Trophoblast cell (in vitro differentiated cells and primary cell): ENCODE data around the gene DCAF10.
"Not testable (repeated sequence)": the region's sequence is repeated elsewhere in the genome, so short reads cannot be mapped to it uniquely, and the experiment has no call there.

Experiments used
- DNase-seq, 2 donors: peaks; one replicate each; pipeline ENCODE4 v3.0.0-alpha.2; 2016
- H2AFZ ChIP-seq: 2 replicates; pipeline ENCODE4 v1.6.1; 2013; ENCODE audit warnings: low read length, moderate library complexity, mild to moderate bottlenecking; ENCODE audit not compliant: insufficient read depth, poor library complexity
- H2AK5ac ChIP-seq: 2 replicates; pipeline ENCODE4 v1.6.1; 2013; ENCODE audit warnings: mild to moderate bottlenecking, low read length
- H2BK120ac ChIP-seq: 2 replicates; pipeline ENCODE4 v1.6.1; 2013; ENCODE audit warnings: low read length, mild to moderate bottlenecking, moderate library complexity; ENCODE audit not compliant: insufficient read depth, poor library complexity
- H2BK12ac ChIP-seq: 2 replicates; pipeline ENCODE4 v1.6.1; 2013; ENCODE audit warnings: mild to moderate bottlenecking, low read length, moderate library complexity
- H2BK5ac ChIP-seq: 2 replicates; pipeline ENCODE4 v1.6.1; 2013; ENCODE audit warnings: low read length, low read depth, moderate library complexity, mild to moderate bottlenecking; ENCODE audit not compliant: poor library complexity
- H3K14ac ChIP-seq: 2 replicates; pipeline ENCODE4 v1.6.1; 2013; ENCODE audit warnings: mild to moderate bottlenecking, low read length
- H3K18ac ChIP-seq: 2 replicates; pipeline ENCODE4 v1.6.1; 2013; ENCODE audit warnings: mild to moderate bottlenecking, low read length
- H3K23ac ChIP-seq: 2 replicates; pipeline ENCODE4 v1.6.1; 2013; ENCODE audit warnings: low read length
- H3K27ac ChIP-seq: 2 replicates; pipeline ENCODE4 v1.5.1; 2013; ENCODE audit warnings: low read depth, mild to moderate bottlenecking, inconsistent platforms, low read length, moderate library complexity
- H3K27me3 ChIP-seq: 2 replicates; pipeline ENCODE4 v1.6.1; 2013; ENCODE audit warnings: inconsistent platforms, mild to moderate bottlenecking, low read length, moderate library complexity; ENCODE audit not compliant: insufficient read depth
- H3K36me3 ChIP-seq, 2 experiments: 1 replicate in 1 of 2; 2 replicates in 1 of 2; pipeline ENCODE4 v1.6.1; 2013; ENCODE audit warnings: low read length in 2 of 2, mild to moderate bottlenecking in 2 of 2, moderate library complexity in 1 of 2; ENCODE audit not compliant: insufficient read depth in 2 of 2, control insufficient read depth in 1 of 2
- H3K4ac ChIP-seq: 2 replicates; pipeline ENCODE4 v1.6.1; 2013; ENCODE audit warnings: low read depth, mild to moderate bottlenecking, low read length, moderate library complexity
- H3K4me1 ChIP-seq, 2 experiments: 1 replicate in 1 of 2; 2 replicates in 1 of 2; pipeline ENCODE4 v1.6.1; 2013; ENCODE audit warnings: low read length in 2 of 2, mild to moderate bottlenecking in 2 of 2, moderate library complexity in 1 of 2; ENCODE audit not compliant: insufficient read depth in 2 of 2, control insufficient read depth in 1 of 2
- H3K4me2 ChIP-seq: 2 replicates; pipeline ENCODE4 v1.6.1; 2013; ENCODE audit warnings: inconsistent platforms, mild to moderate bottlenecking, low read length, moderate library complexity
- H3K4me3 ChIP-seq: 2 replicates; pipeline ENCODE4 v1.5.1; 2013; ENCODE audit warnings: mild to moderate bottlenecking, low read depth, low read length, inconsistent platforms
- H3K79me1 ChIP-seq: one replicate; pipeline ENCODE4 v1.6.1; 2013; ENCODE audit warnings: low read length
- H3K79me2 ChIP-seq: 2 replicates; pipeline ENCODE4 v1.6.1; 2013; ENCODE audit warnings: low read length, mild to moderate bottlenecking; ENCODE audit not compliant: control insufficient read depth, insufficient read depth, poor library complexity
- H3K9ac ChIP-seq: 2 replicates; pipeline ENCODE4 v1.6.1; 2013; ENCODE audit warnings: mild to moderate bottlenecking, low read length
- H3K9me3 ChIP-seq: 2 replicates; pipeline ENCODE4 v1.6.1; 2013; ENCODE audit warnings: low read depth, mild to moderate bottlenecking, control low read depth, inconsistent platforms, low read length; ENCODE audit not compliant: insufficient read depth
- H4K12ac ChIP-seq: 2 replicates; pipeline ENCODE4 v1.6.1; 2013; ENCODE audit warnings: low read depth, mild to moderate bottlenecking, low read length, moderate library complexity
- H4K8ac ChIP-seq: 2 replicates; pipeline ENCODE4 v1.6.1; 2013; ENCODE audit warnings: low read depth, mild to moderate bottlenecking, low read length, moderate library complexity
- H4K91ac ChIP-seq: one replicate; pipeline ENCODE4 v1.6.1; 2013; ENCODE audit warnings: low read depth, mild to moderate bottlenecking, low read length, moderate library complexity
- WGBS: extraction: QIAGEN DNeasy Blood & Tissue Kit; methylation state at CpG from one replicate; pipeline ENCODE4 v1.1.7; 2013; ENCODE audit warnings: missing lambda C conversion rate; ENCODE audit not compliant: insufficient read length, insufficient coverage; ENCODE audit errors: extremely low coverage; 5-methylcytosine and 5-hydroxymethylcytosine counted together

The DCAF10 gene

GRCh38 chr9:37876376-37876775 is 75.8 kb downstream of the DCAF10 start:
- H3K9ac ChIP-seq: no peak overlapping the region
- H3K18ac ChIP-seq: no peak overlapping the region
- H3K27me3 ChIP-seq: no peaks in the 10 kb centered on the region
- H3K14ac ChIP-seq: no peak overlapping the region
- H3K27ac ChIP-seq: no peak overlapping the region
- WGBS: no CpG with 5 or more reads among the region's 1 CpG
- peaks cover 2% of the 10 kb centered on the region for H3K9me3 ChIP-seq
- H3K4me3 ChIP-seq: no peak overlapping the region
- no peaks in the 10 kb centered on the region for H3K79me2 ChIP-seq
- peaks cover 2 to 4% of the 10 kb centered on the region in 2 experiments for H3K36me3 ChIP-seq
- H2AK5ac ChIP-seq: no peak overlapping the region
- H2BK12ac ChIP-seq: no peak overlapping the region
- no peak overlapping the region for H3K4ac ChIP-seq
- H3K79me1 ChIP-seq: no peaks in the 10 kb centered on the region
- no peak overlapping the region for H2AFZ ChIP-seq
- H2BK5ac ChIP-seq: no peak overlapping the region
- no peak overlapping the region for H4K91ac ChIP-seq
- H3K4me1 ChIP-seq: no peaks in the 10 kb centered on the region
- H4K8ac ChIP-seq: no peak overlapping the region
- no peak overlapping the region for H2BK120ac ChIP-seq
- no peak overlapping the region for H3K23ac ChIP-seq
- no peak overlapping the region for H3K4me2 ChIP-seq
- no peak for DNase-seq
- H4K12ac ChIP-seq: no peak overlapping the region

GRCh38 chr9:37880916-37881479 is 80.4 kb downstream of the DCAF10 start:
- Histone ChIP-seq H2BK12ac (no peak overlapping the region), H3K23ac (no peak overlapping the region), H3K18ac (no peak overlapping the region), H3K9me3 (peaks cover 2% of the 10 kb centered on the region), H3K14ac (no peak overlapping the region), H2BK120ac (no peak overlapping the region), H3K27me3 (no peaks in the 10 kb centered on the region), H2BK5ac (no peak overlapping the region), H4K12ac (no peak overlapping the region), H3K27ac (no peak overlapping the region), H2AFZ (no peak overlapping the region), H3K4me2 (no peak overlapping the region), H4K91ac (no peak overlapping the region), H3K9ac (no peak overlapping the region), H3K79me1 (no peaks in the 10 kb centered on the region), H3K36me3 (peaks cover 3 to 7% of the 10 kb centered on the region in 2 experiments), H4K8ac (no peak overlapping the region), H3K79me2 (no peaks in the 10 kb centered on the region), H3K4ac (no peak overlapping the region), H2AK5ac (no peak overlapping the region), H3K4me3 (no peak overlapping the region), H3K4me1 (no peaks in the 10 kb centered on the region)
- WGBS: no CpG with 5 or more reads among the region's 2 CpGs
- no peak for DNase-seq

- not testable (repeated sequence) for H3K27me3 ChIP-seq, H2BK5ac ChIP-seq, H3K9ac ChIP-seq, H2AK5ac ChIP-seq, H3K4me1 ChIP-seq, H3K4ac ChIP-seq, H3K14ac ChIP-seq, H3K9me3 ChIP-seq, H3K4me2 ChIP-seq, H4K91ac ChIP-seq, H3K27ac ChIP-seq, H2AFZ ChIP-seq, DNase-seq, H2BK12ac ChIP-seq, H2BK120ac ChIP-seq, H3K79me1 ChIP-seq, H4K12ac ChIP-seq, H3K23ac ChIP-seq, H3K18ac ChIP-seq, H3K4me3 ChIP-seq, H4K8ac ChIP-seq, H3K79me2 ChIP-seq
- no CpG with 5 or more reads among the region's 11 CpGs for WGBS
- H3K36me3 ChIP-seq: peaks cover 10 to 17% of the 10 kb centered on the region in 2 experiments
Observed at GRCh38 chr9:37887977-37888583, 87.5 kb downstream of the DCAF10 start.

- Histone ChIP-seq H2BK120ac (no peak overlapping the region), H3K27me3 (no peaks in the 10 kb centered on the region), H3K18ac (no peak overlapping the region), H3K4ac (no peak overlapping the region), H4K8ac (no peak overlapping the region), H3K9me3 (no peaks in the 10 kb centered on the region), H3K4me2 (no peak overlapping the region), H3K79me2 (no peaks in the 10 kb centered on the region), H4K12ac (no peak overlapping the region), H3K79me1 (no peaks in the 10 kb centered on the region), H3K4me3 (no peak overlapping the region), H3K27ac (no peak overlapping the region), H3K14ac (no peak overlapping the region), H4K91ac (no peak overlapping the region), H3K9ac (no peak overlapping the region), H3K36me3 (peaks cover 15 to 19% of the 10 kb centered on the region in 2 experiments), H2BK12ac (no peak overlapping the region), H2AK5ac (no peak overlapping the region), H2AFZ (no peak overlapping the region), H3K4me1 (no peaks in the 10 kb centered on the region), H3K23ac (no peak overlapping the region), H2BK5ac (no peak overlapping the region)
- no peak for DNase-seq
Observed at GRCh38 chr9:37889536-37889935, 88.9 kb downstream of the DCAF10 start.
